ENCODE measurements around the gene LY6G5C. TPM values are rescaled to one million over a fixed set of nuclear protein-coding genes. Genes with fewer than 3 reads are reported as not detected.

The LY6G5C gene, protein sequence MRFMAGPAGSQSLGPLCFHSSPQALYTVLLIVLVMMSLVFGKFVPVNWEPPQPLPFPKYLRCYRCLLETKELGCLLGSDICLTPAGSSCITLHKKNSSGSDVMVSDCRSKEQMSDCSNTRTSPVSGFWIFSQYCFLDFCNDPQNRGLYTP
- 2.7 and 3.4 TPM in 2 replicates for total RNA-seq
- 1.8 TPM for polyA plus RNA-seq (2012)

DNA sequence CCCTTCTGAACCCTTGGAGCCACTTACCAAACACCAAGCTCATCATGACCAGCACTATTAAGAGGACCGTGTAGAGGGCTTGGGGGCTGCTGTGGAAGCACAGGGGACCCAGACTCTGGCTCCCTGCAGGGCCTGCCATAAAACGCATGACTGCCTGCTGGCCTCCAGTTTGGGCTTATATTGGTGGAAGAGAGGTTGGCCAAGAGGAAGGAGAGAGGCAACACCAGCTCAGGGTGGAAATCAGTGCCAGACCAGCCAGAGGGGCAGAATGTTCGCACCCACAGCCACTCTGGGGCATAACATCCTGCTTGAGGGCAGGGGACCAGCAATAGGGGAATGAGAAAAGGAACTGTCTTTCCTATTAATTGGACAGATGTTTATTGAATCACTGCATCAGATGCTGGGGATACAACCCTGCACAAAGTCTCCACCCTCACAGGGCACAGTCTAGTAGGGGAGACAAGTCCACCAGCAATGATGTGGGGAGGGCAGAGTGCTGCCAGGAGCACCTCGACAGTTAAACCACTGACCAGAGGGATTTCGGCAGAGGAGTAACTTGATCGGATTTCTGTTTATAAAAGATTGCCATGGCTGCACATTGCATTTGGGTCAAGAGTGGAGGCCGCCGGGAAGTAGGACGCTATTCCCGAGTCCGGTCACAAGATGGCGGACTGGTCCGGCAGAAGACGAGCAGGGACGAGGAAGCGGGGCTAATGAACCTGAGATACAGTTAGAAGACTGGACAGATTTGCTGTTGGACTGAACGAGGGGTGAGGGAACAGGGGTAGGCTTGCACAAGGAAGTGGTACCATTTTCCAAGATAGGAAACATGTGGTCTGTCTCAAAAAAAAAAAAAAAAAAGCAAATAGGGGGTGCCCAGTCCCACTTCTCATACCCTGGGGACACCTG, at the start of gene LY6G5C:
Gene LY6G5C, minus strand, starts transcription at position 842 of the 909 bp plus-strand sequence. Its CDS starts 694 bp downstream, at position 148.
- DNase-seq (ENCODE audit: low read depth): peak; percentile 89

DNA sequence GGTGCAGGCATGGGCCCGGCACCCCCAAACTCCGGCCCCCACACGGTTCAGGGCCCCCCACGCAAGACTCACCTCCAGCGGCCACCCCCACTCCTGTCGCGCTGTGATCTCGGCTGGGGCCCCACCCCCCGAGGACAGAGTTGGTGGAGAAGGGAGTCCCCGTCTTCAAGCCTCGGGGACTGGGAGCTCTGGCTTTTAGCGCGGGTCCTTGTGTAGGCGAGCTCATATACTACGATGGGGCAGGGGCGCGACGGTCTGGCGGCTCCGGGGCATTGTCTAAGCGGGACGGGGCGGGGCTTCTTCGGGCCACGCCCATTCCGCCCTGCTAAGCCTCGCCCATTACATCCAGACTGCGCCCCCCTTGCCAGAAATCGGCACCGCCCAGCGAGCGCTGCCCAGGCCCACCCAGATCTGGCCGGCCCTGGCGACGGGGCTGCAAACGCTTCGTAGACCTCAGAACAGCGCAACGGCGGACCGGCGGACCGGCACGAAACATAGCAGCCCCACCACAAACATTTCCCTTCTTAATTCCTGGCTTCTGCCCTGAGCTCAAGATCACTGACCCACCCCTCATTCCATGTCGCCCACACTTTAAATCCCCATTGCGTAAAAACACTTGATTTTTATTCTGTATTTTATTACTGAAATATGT, 49.2 kb upstream of the LY6G5C start:
- peak; percentile 89 for DNase-seq (ENCODE audit: low read depth)

DNA sequence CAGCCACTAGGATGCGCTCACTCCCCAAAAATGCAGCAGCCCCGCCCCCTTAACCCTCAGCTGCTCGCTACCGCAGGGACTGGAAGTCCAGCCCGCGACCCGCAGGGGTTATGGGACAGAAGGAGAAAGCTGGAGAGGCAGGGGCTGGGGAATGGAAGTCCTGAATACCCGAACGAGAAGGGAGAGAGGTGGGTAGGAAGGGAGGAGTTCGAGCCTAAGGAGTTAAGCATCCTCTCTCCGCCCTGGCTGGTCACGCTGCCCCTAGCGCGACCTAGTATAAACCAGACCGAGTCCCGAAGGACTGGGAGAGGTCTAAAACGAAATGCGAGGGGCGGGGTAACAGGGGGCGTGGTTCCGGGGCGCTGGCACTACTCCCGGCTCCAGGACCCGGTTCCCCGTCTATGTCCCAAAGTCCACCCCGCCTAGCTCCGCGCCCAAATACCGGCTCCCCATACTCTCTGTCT, 48.7 kb upstream of the LY6G5C start:
- DNase-seq (ENCODE audit: low read depth): peak; percentile 94

DNA sequence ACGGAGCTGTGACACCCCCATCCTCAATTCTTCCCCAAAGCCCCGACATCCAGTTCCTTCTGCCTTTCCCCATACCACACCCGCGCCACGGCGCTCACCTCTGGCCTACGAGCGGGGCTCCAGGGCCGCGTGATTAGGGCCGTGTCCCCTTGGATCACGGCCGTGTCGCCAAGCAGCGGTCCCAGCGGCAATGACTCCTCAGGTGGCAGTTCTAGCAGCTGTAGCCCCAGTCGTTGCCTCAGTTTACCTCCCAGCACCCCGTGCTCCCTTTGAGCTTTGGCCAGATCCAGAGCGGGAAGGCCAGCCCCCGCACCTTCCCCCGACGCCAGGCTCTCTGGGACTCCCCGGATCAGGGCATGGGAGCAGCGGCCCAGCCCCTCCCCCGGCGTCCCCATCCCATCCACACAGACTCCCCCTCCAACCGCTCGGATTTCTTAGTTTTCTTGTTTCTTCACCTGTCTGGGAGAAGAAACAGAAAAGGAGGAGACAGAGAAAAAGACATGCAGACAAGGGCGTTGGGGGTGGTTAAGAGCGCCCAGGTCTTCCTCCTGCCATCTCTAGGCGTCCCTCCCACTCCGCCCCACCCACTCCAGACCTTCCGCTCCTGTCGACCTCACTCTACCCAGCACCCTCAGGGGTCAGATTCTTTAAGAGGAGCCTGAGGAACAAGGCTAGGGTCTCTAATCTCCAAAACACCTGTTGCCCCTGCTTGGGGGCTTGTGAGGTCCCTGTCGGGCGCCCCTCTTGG, 48.1 kb upstream of the LY6G5C start, which contains the start of gene DDAH2:
Gene DDAH2, minus strand, starts transcription at position 533 of the 748 bp plus-strand sequence. Its CDS starts 138 bp downstream, at position 395.
- DNase-seq (ENCODE audit: low read depth): no peak

DNA sequence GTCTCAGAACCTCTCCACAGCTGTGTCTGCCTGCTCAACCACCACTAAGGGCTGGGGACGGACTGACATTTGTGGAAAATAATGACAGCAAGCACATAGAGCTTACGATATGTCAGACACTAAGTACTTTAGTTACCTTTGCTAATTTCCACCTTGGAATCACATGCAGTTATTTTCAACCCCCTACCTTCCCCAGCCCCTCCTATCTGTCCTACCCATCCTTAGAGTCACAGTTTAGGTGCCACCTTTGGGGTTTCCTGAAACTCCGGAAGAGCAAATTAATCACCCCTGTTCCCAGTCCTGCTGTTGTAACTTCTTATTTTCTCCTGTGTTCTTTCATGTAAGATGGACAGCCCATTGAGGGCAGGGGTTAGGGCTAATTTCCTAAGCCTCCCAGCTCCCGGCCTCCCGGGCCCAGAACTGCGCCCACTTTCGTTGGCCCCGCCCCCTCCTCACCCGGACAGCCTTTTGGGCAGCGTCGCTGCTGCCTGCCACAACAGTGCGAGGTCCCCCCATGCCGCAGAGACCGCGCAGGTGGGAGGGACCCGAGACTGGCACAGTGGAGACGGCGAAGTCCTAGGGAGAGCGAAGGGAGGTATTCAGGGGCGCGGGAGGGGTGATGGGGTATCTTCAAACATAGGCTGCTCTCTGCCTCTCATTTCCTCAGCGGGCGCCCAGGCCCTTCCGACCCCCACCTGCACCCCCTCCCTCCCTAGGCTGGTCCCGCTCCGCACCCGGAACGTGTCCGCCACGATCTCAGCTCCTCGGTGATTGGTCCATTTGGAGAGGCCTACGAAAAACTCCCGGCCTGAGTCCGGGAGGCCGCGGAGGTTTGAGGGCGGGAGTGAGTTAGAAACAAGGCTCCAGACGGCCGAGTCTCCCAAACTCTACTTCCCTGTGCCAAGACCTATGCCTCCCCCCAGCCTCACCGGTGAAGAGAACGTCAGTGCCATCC, 47.1 kb upstream of the LY6G5C start:
- no peak for DNase-seq (ENCODE audit: low read depth)

DNA sequence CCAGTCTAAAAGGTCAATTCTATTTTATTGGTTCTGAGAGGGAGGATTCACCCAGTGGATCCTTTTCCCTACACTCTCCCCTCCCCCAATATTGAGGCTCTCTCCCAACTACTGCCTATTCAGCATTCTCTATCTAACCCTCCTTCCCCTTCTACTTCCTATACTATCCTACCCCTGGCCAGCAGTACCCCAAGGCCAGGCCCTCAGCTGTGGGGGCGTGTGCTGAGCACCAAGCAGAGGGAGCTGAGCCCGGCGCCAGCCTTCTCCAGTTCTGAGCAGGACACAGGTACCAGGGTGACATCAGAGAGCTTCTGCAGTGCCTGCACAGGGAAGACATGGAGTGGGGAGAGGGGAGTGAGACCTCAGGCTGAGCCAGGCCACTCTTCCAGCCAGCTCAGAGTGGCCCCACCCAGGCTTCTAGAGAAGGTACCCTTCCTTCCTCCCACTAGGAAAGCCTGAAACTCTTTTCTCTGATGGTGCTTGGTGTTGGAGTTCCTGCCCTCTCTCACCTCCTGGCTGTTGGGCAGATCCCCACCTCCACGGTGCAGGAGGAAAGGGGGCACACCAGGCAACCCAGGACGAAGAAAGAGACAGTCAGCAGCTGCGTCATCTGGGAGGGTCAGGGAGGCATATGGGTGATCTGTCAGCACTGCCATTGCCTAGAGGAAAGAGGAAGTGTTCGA, 46.3 kb upstream of the LY6G5C start:
- DNase-seq (ENCODE audit: low read depth): no peak

DNA sequence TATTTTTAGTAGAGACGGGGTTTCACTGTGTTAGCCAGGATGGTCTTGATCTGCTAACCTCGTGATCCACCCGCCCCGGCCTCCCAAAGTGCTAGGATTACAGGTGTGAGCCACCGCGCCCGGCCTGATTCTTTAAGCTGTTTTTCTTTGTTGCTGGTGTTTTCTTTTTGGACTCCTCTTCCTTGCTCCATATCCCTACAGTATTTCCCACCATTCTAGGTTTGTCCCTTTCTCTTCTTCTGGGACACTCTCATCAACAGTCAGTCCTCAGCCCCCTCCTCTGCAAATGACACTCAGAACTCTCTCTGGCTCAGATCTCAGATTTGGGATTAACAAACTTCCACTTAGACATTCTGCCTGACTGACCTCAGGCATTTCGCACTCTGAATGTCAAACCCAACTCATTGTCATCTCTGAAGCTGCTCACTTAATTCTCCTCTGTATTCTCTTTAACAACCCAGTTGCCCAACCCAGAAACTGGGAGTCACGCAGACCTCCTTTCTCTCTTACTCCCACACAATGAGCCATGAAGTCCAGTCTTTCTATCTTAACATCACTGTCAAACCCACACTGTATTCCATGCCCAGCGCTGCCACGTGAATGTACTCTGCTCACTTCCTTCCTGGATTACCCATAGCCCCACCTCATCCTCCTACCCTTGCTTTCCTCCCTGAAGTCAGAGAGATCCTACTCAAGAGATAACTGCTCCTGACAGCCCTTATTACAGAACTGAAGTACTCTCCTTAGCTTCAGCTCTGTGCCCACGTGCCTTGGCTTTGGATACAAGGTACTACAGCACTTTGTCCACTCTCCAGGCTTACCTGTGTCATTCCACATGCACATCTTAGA, 44.9 kb upstream of the LY6G5C start:
- DNase-seq (ENCODE audit: low read depth): no peak

DNA sequence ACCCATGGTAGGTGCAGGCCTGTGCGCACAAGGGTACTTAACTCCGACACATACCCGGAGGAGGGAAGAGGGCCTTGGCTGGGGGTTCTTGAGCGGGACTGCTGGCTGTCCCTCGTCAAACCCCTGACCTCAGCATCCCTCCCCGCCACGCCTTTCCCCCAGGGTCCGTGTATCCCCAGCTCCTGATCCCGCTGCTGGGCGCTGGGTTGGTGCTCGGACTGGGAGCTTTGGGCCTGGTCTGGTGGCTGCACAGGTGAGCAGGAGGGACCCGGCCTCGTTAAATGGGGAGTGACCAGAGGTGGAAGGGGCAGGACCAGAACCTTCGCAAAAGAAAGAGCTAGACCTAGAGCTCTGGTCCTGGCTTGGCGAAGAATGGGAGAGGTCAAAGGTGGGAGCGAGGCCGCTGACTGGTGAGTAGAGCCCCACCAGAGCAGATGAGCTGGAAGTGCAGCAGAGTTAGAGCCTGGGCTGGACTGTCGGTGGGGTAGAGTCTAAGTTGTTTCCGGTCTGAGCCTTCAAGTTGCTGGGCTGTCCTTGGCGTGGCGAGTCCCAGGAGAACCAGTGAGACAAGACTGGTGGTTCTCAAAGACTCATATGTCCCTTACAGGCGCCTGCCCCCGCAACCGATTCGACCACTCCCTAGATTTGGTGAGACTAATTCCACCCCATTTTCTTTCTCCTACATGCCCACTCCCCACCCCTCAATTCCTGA, 43.3 kb upstream of the LY6G5C start:
- DNase-seq (ENCODE audit: low read depth): no peak

DNA sequence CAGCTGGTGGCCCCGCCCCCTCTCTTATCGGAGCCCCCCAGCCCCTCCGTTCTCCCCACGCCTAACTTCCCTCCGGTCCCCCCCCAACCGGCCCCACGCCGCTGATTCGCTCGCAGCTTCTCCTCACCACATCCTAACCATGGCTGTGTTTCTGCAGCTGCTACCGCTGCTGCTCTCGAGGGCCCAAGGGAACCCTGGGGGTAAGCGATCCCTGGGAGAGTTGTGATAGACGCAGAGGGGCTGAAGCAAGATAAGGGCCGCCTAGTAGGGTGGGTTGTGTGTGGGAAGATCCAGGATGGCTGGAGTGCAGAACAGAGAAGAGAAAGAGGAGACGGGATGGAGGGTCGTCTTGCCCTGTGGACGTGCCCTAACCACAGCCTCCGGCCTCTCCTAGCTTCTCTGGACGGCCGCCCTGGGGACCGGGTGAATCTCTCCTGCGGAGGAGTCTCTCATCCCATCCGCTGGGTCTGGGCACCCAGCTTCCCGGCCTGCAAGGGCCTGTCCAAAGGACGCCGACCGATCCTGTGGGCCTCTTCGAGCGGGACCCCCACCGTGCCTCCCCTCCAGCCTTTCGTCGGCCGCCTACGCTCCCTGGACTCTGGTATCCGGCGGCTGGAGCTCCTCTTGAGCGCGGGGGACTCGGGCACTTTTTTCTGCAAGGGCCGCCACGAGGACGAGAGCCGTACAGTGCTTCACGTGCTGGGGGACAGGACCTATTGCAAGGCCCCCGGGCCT, 42.5 kb upstream of the LY6G5C start, which contains the start of gene MPIG6B:
Gene MPIG6B, plus strand, starts transcription at position 129 of the 735 bp plus-strand sequence. Its CDS starts 11 bp downstream, at position 140.
- no peak for DNase-seq (ENCODE audit: low read depth)

DNA sequence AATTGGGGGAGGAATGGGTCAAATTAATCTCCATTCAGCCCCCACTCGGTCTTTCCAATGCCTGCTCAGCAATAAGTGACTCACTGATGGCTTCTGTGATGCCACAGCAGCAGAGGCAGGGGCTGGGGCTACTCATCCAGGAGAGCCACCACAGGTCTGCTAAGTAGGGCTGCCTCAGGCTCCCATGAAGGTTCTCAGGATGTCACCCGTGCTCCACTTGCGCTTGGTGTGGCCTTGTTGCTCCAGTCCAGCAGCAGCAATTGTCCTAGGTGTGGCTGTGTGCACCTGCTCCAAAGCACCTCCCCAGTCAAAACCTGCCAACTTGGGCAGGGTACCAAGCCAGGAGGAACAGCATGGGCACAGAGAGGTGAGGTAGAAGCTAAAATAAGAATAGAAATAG, 41.3 kb upstream of the LY6G5C start:
- DNase-seq (ENCODE audit: low read depth): no peak

DNA sequence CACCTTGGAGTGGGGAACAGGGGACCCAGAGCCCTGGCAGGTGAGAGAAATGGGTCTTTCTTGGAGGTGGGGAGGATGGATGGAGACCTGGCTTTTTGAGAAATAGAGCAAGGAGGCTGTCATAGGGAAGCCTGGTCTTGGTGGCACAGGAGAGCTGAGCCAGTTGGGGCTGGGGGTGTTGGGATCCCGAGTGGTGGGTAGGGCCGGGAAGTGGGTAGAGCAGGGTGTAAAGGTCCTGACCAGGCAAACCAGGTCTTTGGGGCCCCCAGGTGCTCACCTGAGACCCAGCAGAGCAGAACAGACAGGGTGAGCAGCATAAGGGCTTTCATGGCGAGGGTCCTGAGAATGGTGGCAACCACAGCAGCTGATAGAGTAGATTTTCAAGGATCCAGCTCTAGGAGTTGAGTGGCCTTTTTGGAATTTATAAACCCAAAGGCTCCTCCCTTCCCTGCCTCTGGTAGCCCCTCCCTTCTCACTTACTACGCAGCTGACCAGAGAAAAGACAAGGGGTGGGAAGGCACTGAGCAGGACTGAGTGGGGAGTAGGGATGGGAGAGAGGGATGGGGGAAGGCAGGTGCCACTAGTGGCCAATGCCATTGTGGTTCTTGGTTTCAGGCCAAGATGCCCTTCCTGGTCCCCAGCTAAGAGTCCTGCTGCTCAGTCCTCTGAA, 40.6 kb upstream of the LY6G5C start, which contains the start of gene LY6G6C:
Gene LY6G6C, minus strand, starts transcription at position 396 of the 670 bp plus-strand sequence. Its CDS starts 67 bp downstream, at position 329.
- no peak for DNase-seq (ENCODE audit: low read depth)

DNA sequence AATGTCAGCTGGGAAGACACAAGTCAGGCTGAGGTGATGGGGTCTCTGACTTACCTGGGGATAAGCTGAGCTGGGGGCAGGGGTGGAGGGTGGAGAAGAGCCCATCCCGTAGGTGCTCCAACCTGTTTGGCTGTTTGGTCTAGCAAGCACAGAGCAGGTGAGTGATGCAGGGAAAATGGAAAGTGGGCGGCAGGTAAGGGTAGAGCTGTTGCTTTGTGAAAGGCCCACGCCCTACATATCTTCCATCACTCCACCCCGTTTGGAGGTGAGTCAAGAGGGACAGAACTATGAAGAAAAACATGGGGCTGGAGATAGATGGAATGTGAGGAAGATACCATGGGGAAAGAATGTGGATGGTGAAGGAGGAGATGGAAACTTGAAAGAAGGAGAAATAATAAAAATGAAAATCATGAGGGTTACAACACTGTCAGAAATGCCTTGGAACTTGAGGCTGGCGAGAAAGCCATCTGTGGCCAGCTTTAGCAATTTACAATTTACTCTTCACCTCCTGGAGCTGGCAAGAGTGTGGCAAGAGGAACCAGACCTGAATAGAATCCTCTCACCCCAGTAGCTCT, 39.4 kb upstream of the LY6G5C start:
- no peak for DNase-seq (ENCODE audit: low read depth)

DNA sequence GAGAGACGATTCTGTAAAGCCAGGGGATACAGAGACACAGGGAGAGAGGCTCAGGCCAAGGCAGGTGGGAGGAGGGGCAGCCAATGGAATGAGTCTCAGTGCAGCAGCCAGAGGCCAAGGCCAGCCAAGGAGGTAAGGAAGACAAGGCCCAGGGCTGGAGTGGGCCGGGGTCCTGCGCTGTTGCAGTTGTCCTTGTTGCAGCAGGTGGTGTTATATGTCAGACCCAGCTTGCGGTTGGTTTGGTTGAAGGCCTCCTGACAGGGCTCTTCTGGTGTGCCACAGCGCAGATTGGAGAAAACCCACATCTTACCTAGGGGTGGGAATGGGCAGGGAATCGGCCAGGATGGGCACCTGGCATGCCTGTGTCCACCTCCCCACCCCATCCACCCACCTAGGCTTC, 38.1 kb upstream of the LY6G5C start:
- no peak for DNase-seq (ENCODE audit: low read depth)

DNA sequence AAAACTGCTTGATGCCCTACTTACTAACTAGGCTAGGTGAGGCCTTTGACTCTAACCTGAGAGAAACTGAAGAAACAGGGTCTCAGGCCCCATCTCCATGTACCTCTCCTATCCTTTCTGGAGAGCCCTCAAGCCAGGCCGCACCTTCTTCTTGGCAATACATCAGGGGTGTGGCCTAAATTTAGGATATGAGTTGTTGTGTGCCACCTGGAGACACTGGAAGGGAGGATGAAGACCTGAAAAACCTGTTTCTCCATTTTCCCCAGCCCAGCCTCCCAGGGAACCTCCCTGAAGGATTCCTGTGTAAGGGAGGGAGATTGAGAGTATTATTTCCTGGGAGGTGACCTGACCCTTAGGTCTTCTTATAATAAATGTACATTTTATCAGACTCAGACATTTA, 37.4 kb upstream of the LY6G5C start:
- no peak for DNase-seq (ENCODE audit: low read depth)

DNA sequence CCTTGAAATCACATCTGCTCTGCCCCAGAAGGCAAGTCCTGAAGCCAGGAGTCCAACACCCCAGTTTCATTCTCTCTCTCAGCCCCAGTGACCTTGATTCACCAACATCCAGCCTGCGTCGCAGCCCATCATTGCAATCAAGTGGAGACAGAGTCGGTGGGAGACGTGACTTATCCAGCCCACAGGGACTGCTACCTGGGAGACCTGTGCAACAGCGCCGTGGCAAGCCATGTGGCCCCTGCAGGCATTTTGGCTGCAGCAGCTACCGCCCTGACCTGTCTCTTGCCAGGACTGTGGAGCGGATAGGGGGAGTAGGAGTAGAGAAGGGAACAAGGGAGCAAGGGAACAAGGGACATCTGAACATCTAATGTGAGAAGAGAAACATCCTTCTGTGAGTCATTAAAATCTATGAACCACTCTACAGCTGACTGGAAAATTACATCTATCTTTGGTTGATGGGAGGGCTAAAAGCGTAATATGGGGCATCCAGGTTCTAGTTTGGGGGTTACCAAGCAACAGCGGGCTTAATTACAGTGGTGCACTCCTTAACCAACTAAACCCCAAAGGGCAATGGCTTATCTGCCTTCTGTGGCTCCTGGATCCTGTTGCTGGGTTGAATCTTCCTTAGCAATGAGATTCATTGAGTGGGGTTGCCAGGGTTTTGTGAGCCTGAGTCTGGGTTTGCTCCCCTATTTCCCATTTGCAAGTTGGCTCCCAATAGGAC, 36.8 kb upstream of the LY6G5C start:
- no peak for DNase-seq (ENCODE audit: low read depth)

All from myocyte (in vitro differentiated cells).